Kidney (tissue), 14 donors: ENCODE results near the gene CELF5. TPM values are rescaled to one million over a fixed set of nuclear protein-coding genes. Genes with fewer than 3 reads are reported as not detected.

Source experiments
- DNase-seq, 5 donors: peaks; one replicate each; pipeline ENCODE4 v3.0.0-alpha.2; 2013 to 2020
- FAIRE-seq: peaks from 2 replicates; lab custom pipeline; 2012; peaks lifted over from hg19 to GRCh38; lab: Jason Lieb, UNC
- H3K27ac ChIP-seq, 2 donors: one replicate each; pipeline ENCODE4 v1.7.0; 2013; ENCODE audit warnings: low read depth in 2 of 2, low read length in 2 of 2, inconsistent platforms in 1 of 2
- H3K27me3 ChIP-seq: one replicate; pipeline ENCODE4 v1.7.1; 2013; ENCODE audit warnings: low read length, inconsistent platforms; ENCODE audit not compliant: control insufficient read depth, insufficient read depth
- H3K36me3 ChIP-seq, 3 donors: one replicate each; pipeline versions ENCODE4 v1.7.0 to v1.7.1; 2013; ENCODE audit warnings: low read length in 3 of 3, control low read depth in 1 of 3, inconsistent platforms in 1 of 3; ENCODE audit not compliant: insufficient read depth in 3 of 3, control insufficient read depth in 2 of 3
- H3K4me1 ChIP-seq, 3 donors: one replicate each; pipeline versions ENCODE4 v1.7.0 to v1.7.1; 2013; ENCODE audit warnings: low read length in 3 of 3, inconsistent platforms in 1 of 3, low read depth in 1 of 3; ENCODE audit not compliant: control insufficient read depth in 2 of 3, insufficient read depth in 2 of 3
- H3K4me3 ChIP-seq, 3 donors: one replicate each; pipeline versions ENCODE4 v1.7.0 to v1.8.1; 2013; ENCODE audit warnings: low read length in 3 of 3, control low read depth in 1 of 3, inconsistent platforms in 1 of 3
- H3K9ac ChIP-seq, 3 donors: one replicate each; pipeline versions ENCODE4 v1.7.0 to v1.7.1; 2013; ENCODE audit warnings: low read length in 3 of 3, control low read depth in 1 of 3, inconsistent platforms in 1 of 3
- H3K9me3 ChIP-seq, 3 donors: one replicate each; pipeline versions ENCODE4 v1.7.0 to v1.7.1; 2013; ENCODE audit warnings: low read length in 3 of 3, control low read depth in 1 of 3, inconsistent platforms in 1 of 3; ENCODE audit not compliant: control insufficient read depth in 2 of 3, insufficient read depth in 1 of 3
- CTCF ChIP-seq: IDR thresholded peaks from 3 replicates; pipeline ENCODE4 v1.5.1; 2012; ENCODE audit warnings: mild to moderate bottlenecking, moderate library complexity, borderline replicate concordance; ENCODE audit not compliant: insufficient read depth; ENCODE audit errors: extremely low read depth
- intact Hi-C: fragments of 100-400 bp; cut with DNase I; formaldehyde crosslinking; loops from one replicate; pipeline ENCODE4 v1.11.1; 2022
- polyA plus RNA-seq: library from polyadenylated mRNA; stranded (reverse); fragments of 350-450 nt; fragmentation: Illumina TruSeq; extraction: RNeasy Lipid Tissue Mini Kit (QIAGEN cat#74804); gene quantifications from one replicate; pipeline ENCODE4 v1.2.3, GENCODE V29; 2014; ENCODE audit warnings: low read depth, low replicate concordance; ENCODE audit not compliant: insufficient read depth
- total RNA-seq: library from RNA; stranded (reverse); fragmentation: NEBNext Ultra II Directional; extraction: Animal tissue kit (Norgen Biotek cat#: 25700); gene quantifications from one replicate; pipeline ENCODE4 v1.2.1, GENCODE V29; 2021
- donor health status: control.
- donor health status: control.
- donor health status: control.
- donor health status: control.
- donor health status: control.
- donor health status: DM: yes; HTN: yes; CAD: no.
- donor health status: Normal renal cell carcinoma (clear cell type).

Gene CELF5
- total and polyA plus RNA-seq, 2 donors from 2014 or later = 0.15 to 0.38 TPM

- H3K9ac ChIP-seq = peak overlapping the region in 2 of 3 donors; percentile 14 to 24
- no peak overlapping the region for H3K4me3 ChIP-seq
- H3K27ac ChIP-seq = peak overlapping the region; percentile 94 to 96
- TF ChIP-seq CTCF = no peak
- FAIRE-seq = no peak
- no peaks in the 10 kb centered on the region for H3K9me3 ChIP-seq
- H3K4me1 ChIP-seq = peaks cover 0 to 29% (median 23%) of the 10 kb centered on the region in 3 donors
- DNase-seq = peak in 1 of 5 donors; percentile 84
- no peaks in the 10 kb centered on the region for H3K27me3 ChIP-seq
- no peaks in the 10 kb centered on the region for H3K36me3 ChIP-seq
- intact Hi-C loops = no loop called here
These were observed 111.2 kb downstream of the CELF5 start for GRCh38 chr19:3335431-3336350.

GRCh38 chr19:3336351-3336679 lies 111.9 kb downstream of the CELF5 start:
- no peak for TF ChIP-seq CTCF
- Histone ChIP-seq H3K36me3 (no peaks in the 10 kb centered on the region), H3K4me1 (peaks cover 0 to 29% (median 23%) of the 10 kb centered on the region in 3 donors), H3K27ac (peak overlapping the region; percentile 94 to 96), H3K9me3 (no peaks in the 10 kb centered on the region), H3K27me3 (no peaks in the 10 kb centered on the region), H3K4me3 (no peak overlapping the region), H3K9ac (peak overlapping the region in 1 of 3 donors; percentile 3)
- intact Hi-C loops = no loop called here
- DNase-seq = no peak
- no peak for FAIRE-seq

GRCh38 chr19:3336680-3337523 lies 112.4 kb downstream of the CELF5 start:
- TF ChIP-seq CTCF = no peak
- Histone ChIP-seq H3K27me3 (no peaks in the 10 kb centered on the region), H3K36me3 (no peaks in the 10 kb centered on the region), H3K27ac (peak overlapping the region; percentile 94 to 96), H3K4me3 (no peak overlapping the region), H3K4me1 (peaks cover 0 to 29% (median 23%) of the 10 kb centered on the region in 3 donors), H3K9ac (peak overlapping the region in 1 of 3 donors; percentile 77), H3K9me3 (no peaks in the 10 kb centered on the region)
- FAIRE-seq (no peak), DNase-seq (peak in 4 of 5 donors; percentile 35 to 98 (median 53))
- intact Hi-C loops = no loop called here
